ENCODE data around the gene SPNS1.
"Not testable (repeated sequence)": the region's sequence is repeated elsewhere in the genome, so short reads cannot be mapped to it uniquely, and the experiment has no call there.

The SPNS1 gene

DNA sequence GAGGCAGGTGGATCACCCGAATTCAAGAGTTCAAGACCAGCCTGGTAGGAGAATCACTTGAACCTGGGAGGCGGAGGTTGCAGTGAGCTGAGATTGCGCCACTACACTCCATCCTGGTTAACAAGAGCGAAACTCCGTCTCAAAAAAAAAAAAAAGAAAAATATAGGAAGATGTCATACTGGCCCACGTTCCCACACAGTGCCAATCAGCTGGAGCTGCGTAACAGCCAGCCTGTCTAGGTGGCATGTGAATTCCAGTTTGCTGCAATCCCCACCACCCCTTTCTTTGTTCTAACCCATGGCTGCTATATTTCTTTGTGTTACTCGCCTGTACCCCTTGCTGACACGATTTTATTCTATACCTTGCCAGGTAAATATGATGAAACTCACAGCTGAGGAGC, 16.4 kb upstream of the SPNS1 start:
- DNase-seq: no peak

DNA sequence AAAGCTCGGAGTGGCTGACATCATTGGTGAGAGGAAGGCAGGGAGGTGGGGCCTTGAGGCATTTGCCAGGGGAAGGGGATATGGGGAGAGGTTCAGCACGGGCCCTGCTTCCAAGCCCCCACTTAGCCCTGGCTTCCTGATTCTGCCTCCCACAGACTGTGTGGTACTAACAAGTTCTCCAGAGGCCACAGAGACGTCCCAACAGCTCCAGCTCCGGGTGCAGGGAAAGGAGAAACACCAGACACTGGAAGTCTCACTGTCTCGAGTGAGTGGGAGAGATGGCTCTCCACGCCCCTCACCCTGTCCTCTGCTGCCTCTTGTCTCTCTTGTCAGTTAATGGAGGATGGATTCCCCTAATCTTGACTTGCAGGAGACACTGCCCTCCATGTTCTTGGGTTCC, 15.7 kb upstream of the SPNS1 start:
- DNase-seq: no peak

DNA sequence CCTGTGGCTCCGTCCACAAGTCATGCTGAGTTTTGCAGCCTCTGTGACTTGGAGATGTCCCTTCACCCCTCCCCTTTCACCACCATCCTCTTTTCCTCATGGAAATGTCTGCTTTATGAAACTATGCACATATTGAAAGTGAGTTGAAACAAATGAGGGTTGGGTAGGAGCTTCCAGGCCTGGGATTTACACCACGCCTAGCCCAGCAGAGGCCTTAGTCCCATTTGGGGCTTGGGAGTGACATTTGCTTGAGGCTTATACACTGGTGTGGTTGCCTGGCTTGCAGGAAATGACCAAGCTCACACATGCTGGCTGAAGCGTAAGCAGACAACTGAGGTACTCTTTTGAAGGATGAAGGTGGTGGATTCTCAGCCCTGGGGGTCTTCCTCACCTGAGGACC, 10.5 kb upstream of the SPNS1 start:
- DNase-seq: no peak

DNA sequence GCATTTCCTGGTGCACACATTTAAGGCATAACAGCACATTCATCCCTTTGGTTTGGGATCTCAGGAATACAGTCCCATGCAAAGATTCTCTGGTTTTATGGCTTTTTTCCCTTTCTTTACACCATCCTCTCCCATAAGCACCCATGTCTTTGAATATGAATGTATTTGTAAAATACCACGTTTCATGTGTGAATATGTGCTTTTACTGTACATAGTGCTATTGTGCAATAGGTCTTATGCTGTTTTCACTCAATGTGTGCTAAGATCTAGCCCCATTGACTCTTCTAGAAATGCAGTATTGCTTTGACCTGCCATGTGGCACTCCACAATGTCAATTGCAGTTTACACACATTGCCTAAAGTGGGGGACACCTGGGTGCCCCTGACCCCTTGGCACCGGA, 10.1 kb upstream of the SPNS1 start:
- DNase-seq: no peak

DNA sequence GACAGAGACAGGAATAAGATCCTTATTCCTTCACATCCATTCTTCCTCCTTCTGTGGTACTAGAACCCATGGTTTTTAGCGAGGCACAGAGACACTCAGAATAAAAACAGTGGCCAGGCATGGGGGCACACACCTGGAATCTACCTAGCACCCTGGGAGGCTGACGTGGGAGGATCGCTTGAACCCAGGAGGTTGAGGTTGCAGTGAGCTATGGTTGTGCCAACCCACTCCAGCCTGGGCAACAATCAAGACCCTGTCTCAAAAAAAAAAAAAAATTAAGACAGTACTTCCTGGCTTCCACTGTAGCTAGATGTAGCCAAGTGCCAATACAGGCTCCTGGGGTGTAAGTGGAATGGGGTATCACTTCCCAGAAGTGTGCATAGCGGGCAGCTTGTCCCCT, 7.4 kb upstream of the SPNS1 start:
- no peak for DNase-seq

DNA sequence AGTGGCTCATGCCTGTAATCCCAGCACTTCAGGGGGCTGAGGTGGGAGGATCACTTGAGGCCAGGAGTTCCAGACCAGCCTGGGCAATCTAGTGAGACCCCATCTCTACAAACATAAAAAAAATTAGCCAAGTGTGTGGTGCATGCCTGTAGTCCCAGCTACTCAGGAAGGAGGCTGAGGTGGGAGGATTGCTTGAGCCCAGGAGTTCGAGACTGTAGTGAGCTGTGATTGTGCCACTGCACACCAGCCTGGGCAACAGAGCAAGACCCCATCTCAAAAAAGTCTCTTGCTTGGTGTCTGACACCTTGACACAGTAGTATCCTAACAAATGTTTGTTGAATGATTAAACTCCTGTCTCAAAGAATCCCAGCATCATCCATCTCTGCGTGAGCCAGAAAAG, 4.9 kb upstream of the SPNS1 start:
- not testable (repeated sequence) for DNase-seq

DNA sequence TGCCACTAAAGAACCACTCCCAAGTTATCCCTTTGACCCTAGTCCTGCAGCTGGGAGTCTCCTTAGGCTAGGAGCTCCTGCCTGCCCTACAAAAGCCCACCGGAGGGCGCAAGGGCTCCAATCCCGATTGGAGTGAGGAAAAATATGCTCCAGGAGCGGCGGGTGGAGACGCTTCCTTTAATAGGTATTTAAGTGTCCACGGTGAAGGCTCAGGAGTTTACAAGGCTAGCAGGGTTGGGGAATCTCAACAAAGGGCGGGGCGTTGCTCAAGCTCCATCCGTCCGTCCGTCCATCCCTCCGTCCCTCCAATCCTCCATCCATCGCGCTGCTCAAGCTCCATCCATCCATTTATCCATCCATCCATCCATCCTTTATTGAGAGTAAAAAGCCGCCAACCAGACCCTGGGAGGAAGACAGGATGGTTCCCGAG, 556 bp upstream of the SPNS1 start:
- peak; percentile 75 for DNase-seq

DNA sequence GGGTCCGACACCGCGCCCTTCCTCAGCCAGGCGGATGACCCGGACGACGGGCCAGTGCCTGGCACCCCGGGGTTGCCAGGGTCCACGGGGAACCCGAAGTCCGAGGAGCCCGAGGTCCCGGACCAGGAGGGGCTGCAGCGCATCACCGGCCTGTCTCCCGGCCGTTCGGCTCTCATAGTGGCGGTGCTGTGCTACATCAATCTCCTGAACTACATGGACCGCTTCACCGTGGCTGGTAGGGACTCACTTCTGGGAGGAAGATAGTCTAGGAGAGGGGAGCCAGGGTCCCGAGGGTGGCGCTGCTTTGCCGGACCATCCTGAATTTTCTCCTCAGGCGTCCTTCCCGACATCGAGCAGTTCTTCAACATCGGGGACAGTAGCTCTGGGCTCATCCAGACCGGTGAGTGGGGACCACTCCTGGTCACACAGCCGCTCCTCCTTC, 601 bp downstream of the SPNS1 start:
- peak; percentile 65 for DNase-seq

DNA sequence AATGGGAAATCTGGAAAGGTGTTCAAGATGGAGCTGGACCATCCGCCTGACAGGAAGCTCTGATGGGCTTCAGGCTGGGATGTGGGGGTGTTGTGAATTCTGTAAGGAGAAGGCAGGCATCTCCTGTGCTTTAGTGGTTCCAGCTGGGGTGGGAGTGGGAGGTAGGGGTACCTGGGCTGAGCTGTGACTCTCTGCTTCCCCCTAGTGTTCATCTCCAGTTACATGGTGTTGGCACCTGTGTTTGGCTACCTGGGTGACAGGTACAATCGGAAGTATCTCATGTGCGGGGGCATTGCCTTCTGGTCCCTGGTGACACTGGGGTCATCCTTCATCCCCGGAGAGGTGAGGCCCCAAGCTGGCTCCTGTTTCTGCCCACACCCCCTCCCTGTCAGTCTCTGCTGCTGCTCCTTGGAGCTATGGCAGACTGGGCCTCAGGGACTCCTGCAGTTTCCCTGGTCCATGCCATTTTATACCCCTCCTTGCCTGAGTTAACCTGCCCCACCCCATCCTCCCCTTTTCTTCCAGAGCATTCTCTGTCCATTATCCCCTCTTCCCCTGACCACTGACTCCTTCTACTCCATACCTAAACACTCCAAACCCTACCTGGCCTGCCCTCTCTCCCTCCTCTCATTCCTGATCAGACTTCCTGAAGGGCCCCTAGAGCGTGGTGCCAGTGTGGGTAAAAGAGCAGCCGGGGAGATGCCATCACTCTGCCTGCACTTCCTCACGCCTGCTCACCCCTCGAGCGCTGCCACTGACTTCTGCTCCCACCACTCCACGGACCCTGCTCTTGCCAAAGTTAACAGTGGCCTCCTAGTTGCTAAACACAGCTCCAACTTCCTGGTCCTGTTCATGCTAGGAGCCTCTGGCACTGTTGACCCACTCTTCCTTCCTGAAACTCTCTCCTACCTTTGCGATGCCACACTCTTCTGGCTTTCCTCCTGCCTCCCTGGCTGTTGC, 3.4 kb downstream of the SPNS1 start:
- peak; percentile 68 for DNase-seq

DNA sequence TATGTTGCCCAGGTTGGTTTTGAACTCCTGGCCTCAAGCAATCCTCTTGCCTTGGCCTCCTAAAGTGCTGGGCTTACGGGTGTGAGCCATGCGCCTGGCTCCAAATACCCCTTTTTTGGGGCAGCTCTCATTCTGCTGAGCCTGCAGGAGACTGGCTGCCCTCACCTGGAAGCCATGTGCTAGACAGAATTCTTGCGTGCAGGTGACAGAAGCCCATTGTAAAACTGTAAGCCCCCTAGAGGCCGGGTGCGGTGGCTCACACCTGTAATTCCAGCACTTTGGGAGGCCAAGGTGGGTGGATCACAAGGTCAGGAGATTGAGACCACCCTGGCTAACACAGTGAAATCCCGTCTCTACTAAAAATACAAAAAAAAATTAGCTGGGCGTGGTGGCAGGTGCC, 5.8 kb downstream of the SPNS1 start:
- DNase-seq: not testable (repeated sequence)

DNA sequence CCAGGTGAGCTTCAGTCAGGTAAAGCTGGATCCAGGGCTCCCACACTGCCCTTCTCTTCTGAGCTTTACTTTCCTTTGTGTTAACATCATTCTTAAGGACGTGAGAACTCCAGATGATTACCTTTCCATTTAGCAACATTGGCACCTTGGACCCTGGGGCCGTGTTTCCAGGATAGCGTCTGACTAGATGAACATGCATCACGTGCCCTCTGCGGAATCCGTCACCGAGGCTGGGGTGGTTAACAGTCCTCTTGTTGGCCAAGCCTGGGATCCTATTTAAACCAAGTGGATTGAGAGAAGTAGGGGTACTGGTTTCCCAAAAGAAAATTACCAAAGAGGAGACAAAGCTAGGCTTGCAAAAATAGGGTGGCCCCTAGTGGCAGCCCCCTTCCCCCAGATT, 6.4 kb downstream of the SPNS1 start:
- DNase-seq: no peak

DNA sequence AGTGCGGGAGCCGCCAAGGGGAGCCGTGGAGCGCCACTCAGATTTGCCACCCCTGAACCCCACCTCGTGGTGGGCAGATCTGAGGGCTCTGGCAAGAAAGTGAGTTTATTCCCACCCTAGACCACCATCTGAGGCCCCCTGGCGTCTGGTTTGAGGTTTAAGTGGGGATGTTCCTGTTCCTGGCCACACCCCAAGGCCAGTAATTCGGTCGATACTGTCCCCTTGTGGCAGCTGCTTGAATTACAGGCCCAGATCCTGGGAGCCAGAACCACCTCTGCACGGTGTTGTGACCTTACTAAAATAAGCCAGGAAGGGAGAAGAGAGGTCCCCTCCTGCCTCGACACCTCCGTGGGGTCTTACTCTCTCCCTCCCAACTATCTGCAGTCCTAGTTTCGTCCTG, 6.9 kb downstream of the SPNS1 start:
- peak; percentile 69 for DNase-seq

DNA sequence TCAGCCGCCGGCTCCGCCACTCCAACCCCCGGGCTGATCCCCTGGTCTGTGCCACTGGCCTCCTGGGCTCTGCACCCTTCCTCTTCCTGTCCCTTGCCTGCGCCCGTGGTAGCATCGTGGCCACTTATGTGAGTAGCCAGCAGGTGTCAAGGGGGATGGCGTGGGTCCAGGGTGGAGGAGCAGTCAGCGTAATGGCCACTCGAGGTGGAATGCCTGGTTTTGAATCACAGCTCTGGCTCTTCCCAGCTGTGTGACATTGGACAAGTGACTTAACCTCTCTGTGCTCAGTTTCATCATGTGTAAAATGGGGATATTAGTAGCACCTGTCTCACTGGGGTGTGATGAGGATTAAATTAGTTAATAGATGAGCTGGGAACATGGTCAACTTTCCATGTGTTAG, 7.8 kb downstream of the SPNS1 start:
- DNase-seq: no peak

DNA sequence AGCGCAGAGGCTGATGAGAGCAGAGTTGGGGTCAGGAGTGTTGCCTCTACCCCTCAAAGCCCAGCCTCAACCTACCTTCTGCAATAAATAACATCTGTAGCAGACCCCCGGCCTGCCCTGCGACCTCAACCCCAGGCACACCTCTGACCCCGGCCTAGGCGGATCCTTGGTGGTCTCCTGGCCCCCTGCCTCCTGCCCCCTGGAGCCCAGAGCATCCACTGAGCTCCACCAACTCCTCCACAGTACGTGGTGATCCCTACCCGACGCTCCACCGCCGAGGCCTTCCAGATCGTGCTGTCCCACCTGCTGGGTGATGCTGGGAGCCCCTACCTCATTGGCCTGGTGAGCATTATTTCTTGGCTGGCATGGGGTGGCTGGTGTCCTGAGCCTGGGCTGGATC, 8.4 kb downstream of the SPNS1 start:
- DNase-seq: no peak

DNA sequence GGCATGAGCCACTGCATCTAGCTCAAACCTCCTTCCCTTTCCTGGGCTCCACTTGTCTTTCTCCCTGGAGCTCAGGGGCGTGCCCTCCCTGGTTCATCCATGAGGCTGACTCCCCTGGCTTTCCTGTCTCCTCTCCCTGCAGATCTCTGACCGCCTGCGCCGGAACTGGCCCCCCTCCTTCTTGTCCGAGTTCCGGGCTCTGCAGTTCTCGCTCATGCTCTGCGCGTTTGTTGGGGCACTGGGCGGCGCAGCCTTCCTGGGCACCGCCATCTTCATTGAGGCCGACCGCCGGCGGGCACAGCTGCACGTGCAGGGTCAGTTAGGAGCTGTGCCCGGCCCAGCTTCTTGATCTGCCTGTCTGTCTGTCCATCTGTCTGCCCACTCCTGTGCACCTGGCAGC, 9.1 kb downstream of the SPNS1 start:
- no peak for DNase-seq

DNA sequence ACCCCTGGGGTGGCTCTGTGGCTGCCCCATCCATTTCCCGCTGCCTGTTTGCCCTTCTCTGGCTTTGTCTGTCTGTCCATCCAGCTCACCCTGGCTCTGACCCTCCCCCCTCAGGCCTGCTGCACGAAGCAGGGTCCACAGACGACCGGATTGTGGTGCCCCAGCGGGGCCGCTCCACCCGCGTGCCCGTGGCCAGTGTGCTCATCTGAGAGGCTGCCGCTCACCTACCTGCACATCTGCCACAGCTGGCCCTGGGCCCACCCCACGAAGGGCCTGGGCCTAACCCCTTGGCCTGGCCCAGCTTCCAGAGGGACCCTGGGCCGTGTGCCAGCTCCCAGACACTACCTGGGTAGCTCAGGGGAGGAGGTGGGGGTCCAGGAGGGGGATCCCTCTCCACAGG, 9.5 kb downstream of the SPNS1 start:
- peak; percentile 67 for DNase-seq

DNA sequence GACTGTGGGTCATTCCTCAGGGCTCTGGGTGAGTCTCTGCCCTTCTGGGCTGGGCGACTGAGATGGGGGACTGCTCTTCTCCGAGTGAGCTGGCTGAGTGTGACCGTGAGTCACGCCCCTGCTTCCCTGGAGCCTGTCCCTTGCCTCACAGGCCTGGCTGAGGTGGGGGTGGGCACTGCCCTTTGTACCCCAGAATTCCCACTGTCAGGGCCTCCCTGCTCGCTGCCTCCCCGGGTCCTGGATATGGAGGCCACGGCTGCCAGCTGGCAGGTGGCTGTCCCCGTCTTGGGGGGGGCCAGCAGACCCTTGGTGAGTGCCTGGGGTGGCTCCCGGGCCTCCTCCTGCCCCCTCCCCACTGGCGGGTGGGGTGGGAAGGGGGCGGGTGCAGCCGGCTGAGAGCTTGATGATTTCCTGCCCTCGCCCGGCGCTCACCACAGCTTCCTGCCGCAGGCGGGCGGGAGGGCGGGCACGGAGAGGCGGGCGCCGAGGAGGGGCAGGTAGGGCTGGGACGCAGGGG, 10.1 kb downstream of the SPNS1 start, which contains the start of gene LAT:
Gene LAT, plus strand, starts transcription at position 434 of the 517 bp plus-strand sequence. CDS start 366 bp downstream, outside the sequence.
- peak; percentile 92 for DNase-seq

DNA sequence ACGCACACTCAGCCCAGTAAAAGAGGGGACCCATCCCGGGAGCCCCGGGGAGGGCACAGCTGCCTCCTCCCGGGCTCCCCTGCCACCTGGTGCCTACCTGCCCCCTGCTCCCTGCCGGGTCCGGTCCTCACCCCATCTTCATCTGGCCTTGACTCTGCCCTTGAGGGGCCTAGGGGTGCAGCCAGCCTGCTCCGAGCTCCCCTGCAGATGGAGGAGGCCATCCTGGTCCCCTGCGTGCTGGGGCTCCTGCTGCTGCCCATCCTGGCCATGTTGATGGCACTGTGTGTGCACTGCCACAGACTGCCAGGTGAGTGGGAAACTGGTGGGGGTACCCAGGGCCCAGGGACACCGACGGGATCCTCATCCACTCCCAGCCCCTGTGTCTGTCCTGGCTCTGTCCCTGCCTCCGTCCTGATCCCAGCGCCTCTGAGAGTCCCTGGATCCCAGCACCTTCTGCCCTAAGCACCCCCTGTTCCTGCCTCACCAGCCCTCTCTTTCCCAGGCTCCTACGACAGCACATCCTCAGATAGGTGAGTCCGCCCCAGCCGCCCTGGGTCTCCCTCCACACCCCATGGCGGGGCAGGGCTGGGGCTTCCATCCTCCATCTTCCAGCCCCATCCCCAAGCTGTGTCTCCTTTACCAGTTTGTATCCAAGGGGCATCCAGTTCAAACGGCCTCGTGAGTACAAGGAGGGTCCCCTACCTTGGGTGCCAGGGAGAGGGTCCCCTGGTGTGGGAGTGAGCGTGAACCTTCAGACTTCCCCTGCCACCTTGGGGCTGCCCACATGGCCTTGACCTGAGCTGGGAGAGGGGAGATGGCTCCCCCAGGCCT, 10.8 kb downstream of the SPNS1 start:
- peak; percentile 71 for DNase-seq

DNA sequence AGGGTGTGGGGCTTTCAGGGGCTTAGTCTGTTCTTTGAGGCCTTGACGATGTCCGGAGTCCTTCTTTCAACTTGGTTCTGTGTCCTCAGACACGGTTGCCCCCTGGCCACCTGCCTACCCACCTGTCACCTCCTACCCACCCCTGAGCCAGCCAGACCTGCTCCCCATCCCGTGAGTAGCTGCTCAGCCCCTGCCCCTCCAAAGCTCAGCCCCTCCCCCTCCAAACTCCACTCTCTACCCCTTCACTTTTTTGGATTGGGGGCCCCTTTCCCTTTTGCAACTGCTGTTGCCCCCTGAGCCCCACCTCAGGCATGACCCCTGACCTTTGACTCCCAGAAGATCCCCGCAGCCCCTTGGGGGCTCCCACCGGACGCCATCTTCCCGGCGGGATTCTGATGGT, 11.5 kb downstream of the SPNS1 start:
- no peak for DNase-seq

DNA sequence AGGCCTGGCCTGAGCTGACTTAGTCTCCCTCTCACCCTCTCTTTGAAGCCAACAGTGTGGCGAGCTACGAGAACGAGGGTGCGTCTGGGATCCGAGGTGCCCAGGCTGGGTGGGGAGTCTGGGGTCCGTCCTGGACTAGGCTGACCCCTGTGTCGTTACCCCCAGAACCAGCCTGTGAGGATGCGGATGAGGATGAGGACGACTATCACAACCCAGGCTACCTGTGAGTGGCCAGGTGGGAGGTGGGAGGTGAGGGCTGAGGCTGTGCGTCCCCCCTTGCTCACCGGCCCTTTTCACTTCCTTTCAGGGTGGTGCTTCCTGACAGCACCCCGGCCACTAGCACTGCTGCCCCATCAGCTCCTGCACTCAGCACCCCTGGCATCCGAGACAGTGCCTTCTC, 11.9 kb downstream of the SPNS1 start:
- DNase-seq: peak; percentile 72

DNA sequence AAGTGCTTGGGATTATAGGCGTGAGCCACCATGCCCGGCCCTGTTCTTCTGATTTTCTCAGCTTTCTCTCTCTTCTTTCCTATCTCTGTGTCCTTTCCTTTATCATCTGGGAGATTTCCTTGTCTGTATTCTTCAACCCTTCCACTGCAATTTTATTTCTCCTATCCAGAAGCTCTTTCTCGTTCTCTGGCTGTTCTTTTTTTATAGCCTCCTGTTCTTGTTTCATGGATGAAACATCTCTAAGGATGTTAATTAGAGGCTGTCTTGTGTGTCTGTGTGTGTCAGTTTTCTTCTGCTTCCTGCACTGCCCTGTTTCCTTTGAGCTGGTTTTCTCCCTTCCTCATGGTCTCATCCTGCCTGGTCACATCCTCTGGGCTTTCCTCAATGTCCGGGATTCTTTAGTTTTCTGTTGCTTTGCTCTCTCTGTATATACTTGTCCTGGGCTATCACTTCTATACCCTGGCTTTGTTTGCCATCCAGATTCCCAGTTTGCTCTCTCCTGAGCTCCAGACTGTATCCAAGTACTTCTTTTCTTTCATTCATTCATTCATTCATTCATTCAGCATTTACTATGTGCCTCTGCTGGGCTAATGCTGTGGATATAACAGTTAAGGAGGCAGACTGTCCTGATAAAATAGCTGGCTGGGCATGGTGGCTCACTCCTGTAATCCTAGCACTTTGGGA, 12.7 kb downstream of the SPNS1 start:
- no peak for DNase-seq

DNA sequence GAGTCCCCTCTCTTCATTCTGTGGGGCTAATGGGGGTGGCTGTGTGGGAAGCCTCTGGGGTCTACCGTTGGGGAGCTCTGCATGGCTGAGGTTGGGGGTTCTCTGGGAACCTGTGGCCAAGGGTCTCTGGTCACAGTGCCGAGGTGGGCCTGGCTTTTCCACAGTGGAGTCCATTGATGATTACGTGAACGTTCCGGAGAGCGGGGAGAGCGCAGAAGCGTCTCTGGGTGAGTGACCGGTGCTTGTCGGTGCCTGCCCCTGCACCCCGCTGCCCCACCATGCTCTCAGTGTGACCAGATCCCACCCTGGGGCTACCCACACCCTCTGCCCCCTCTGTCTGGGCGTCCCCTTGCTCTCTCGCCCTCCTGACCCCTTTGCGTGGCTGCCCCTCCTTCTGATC, 14.8 kb downstream of the SPNS1 start:
- no peak for DNase-seq

Measured in activated effector memory CD4-positive, alpha-beta T cell treated with anti-CD3 and anti-CD28 coated beads, Interleukin-2, amount 50 U/mL, for 16 hours (primary cell).